ENCODE measurements around the gene CHRNG.

The CHRNG gene

GRCh38 chr2:232528746-232529460 is 10.6 kb upstream of the CHRNG start:
- no peaks in the 10 kb centered on the region for H3K36me3 ChIP-seq (ENCODE audit: insufficient read depth, low read length)
- no peak for TF ChIP-seq EZH2phosphoT487 (IDR thresholded peaks at IDR 0.05; ENCODE audit: borderline replicate concordance)
- no peak for TF ChIP-seq CTCF (conservative IDR thresholded peaks at IDR 0.05; ENCODE audit: low read length)
- H3K4me3 ChIP-seq (ENCODE audit: low read length, poor library complexity, severe bottlenecking): no peak overlapping the region
- H3K4me2 ChIP-seq (ENCODE audit: low read depth, low read length, poor library complexity, severe bottlenecking): peak overlapping the region; percentile 32
- no peaks in the 10 kb centered on the region for H3K79me2 ChIP-seq (ENCODE audit: insufficient read depth, low read length)
- peaks cover 7% of the 10 kb centered on the region for H3K4me1 ChIP-seq (ENCODE audit: insufficient read depth, low read length, poor library complexity, severe bottlenecking)
- no peaks in the 10 kb centered on the region for H3K9me3 ChIP-seq (ENCODE audit: insufficient read depth, low read depth, low read length)
- H3K9me2 ChIP-seq (replicated peaks; ENCODE audit: low read depth, low read length): no peaks in the 10 kb centered on the region
- H3F3A ChIP-seq (ENCODE audit: low read depth): no peaks in the 10 kb centered on the region
- no peaks in the 10 kb centered on the region for H4K20me1 ChIP-seq (ENCODE audit: insufficient read depth, low read length, poor library complexity, severe bottlenecking)
- H3K27me3 ChIP-seq (ENCODE audit: insufficient read depth, low read length, poor library complexity, severe bottlenecking): no peaks in the 10 kb centered on the region
- no peak overlapping the region for H2AFZ ChIP-seq (ENCODE audit: low read length)
- H3K9ac ChIP-seq (ENCODE audit: low read depth, low read length, poor library complexity, severe bottlenecking): no peak overlapping the region

GRCh38 chr2:232529806-232530547 is 9.5 kb upstream of the CHRNG start:
- H3K4me1 ChIP-seq (ENCODE audit: insufficient read depth, low read length, poor library complexity, severe bottlenecking): peaks cover 7% of the 10 kb centered on the region
- H3K36me3 ChIP-seq (ENCODE audit: insufficient read depth, low read length): no peaks in the 10 kb centered on the region
- H3K79me2 ChIP-seq (ENCODE audit: insufficient read depth, low read length): no peaks in the 10 kb centered on the region
- no peak overlapping the region for H3K9ac ChIP-seq (ENCODE audit: low read depth, low read length, poor library complexity, severe bottlenecking)
- H2AFZ ChIP-seq (ENCODE audit: low read length): no peak overlapping the region
- H3K4me2 ChIP-seq (ENCODE audit: low read depth, low read length, poor library complexity, severe bottlenecking): no peak overlapping the region
- H4K20me1 ChIP-seq (ENCODE audit: insufficient read depth, low read length, poor library complexity, severe bottlenecking): no peaks in the 10 kb centered on the region
- no peak overlapping the region for H3K4me3 ChIP-seq (ENCODE audit: low read length, poor library complexity, severe bottlenecking)
- TF ChIP-seq EZH2phosphoT487 (IDR thresholded peaks at IDR 0.05; ENCODE audit: borderline replicate concordance) (no peak), CTCF (conservative IDR thresholded peaks at IDR 0.05; ENCODE audit: low read length) (no peak)
- H3K9me2 ChIP-seq (replicated peaks; ENCODE audit: low read depth, low read length): no peaks in the 10 kb centered on the region
- no peaks in the 10 kb centered on the region for H3F3A ChIP-seq (ENCODE audit: low read depth)
- H3K27me3 ChIP-seq (ENCODE audit: insufficient read depth, low read length, poor library complexity, severe bottlenecking): no peaks in the 10 kb centered on the region
- no peaks in the 10 kb centered on the region for H3K9me3 ChIP-seq (ENCODE audit: insufficient read depth, low read depth, low read length)

- no peaks in the 10 kb centered on the region for H3K36me3 ChIP-seq (ENCODE audit: insufficient read depth, low read length)
Observed at GRCh38 chr2:232530626-232531260, 8.7 kb upstream of the CHRNG start.

More at GRCh38 chr2:232530626-232531260, 8.7 kb upstream of the CHRNG start:
- no peak for TF ChIP-seq CTCF (conservative IDR thresholded peaks at IDR 0.05; ENCODE audit: low read length)
- TF ChIP-seq EZH2phosphoT487 (IDR thresholded peaks at IDR 0.05; ENCODE audit: borderline replicate concordance): no peak
- Histone ChIP-seq H3K27me3 (ENCODE audit: insufficient read depth, low read length, poor library complexity, severe bottlenecking) (no peaks in the 10 kb centered on the region), H3K4me2 (ENCODE audit: low read depth, low read length, poor library complexity, severe bottlenecking) (no peak overlapping the region), H3K9me2 (replicated peaks; ENCODE audit: low read depth, low read length) (no peaks in the 10 kb centered on the region), H3K9me3 (ENCODE audit: insufficient read depth, low read depth, low read length) (no peaks in the 10 kb centered on the region), H3K79me2 (ENCODE audit: insufficient read depth, low read length) (no peaks in the 10 kb centered on the region), H2AFZ (ENCODE audit: low read length) (no peak overlapping the region), H3K9ac (ENCODE audit: low read depth, low read length, poor library complexity, severe bottlenecking) (no peak overlapping the region), H3F3A (ENCODE audit: low read depth) (no peaks in the 10 kb centered on the region), H3K4me3 (ENCODE audit: low read length, poor library complexity, severe bottlenecking) (no peak overlapping the region), H4K20me1 (ENCODE audit: insufficient read depth, low read length, poor library complexity, severe bottlenecking) (no peaks in the 10 kb centered on the region), H3K4me1 (ENCODE audit: insufficient read depth, low read length, poor library complexity, severe bottlenecking) (peaks cover 7% of the 10 kb centered on the region)

All from Loucy (cell line).